HFFc6 (cell line): ENCODE measurements around the gene SULT2A1. TPM values are rescaled to one million over a fixed set of nuclear protein-coding genes. Genes with fewer than 3 reads are reported as not detected.
"Not testable (repeated sequence)": the region's sequence is repeated elsewhere in the genome, so short reads cannot be mapped to it uniquely, and the experiment has no call there.

Source experiments
- DNase-seq: peaks from one replicate; pipeline ENCODE4 v3.0.0-alpha.2; 2018
- H3K27ac Mint-ChIP-seq: 2 replicates; pipeline ENCODE4 v1.8.0; 2020; ENCODE audit warnings: mild to moderate bottlenecking, mixed read lengths
- H3K27me3 Mint-ChIP-seq: 2 replicates; pipeline ENCODE4 v1.8.0; 2021; ENCODE audit warnings: mild to moderate bottlenecking, moderate library complexity, mixed read lengths; ENCODE audit not compliant: insufficient read depth
- H3K36me3 Mint-ChIP-seq: 2 replicates; pipeline ENCODE4 v1.8.0; 2021; ENCODE audit warnings: low read depth, mixed read lengths
- H3K4me1 Mint-ChIP-seq: 2 replicates; pipeline ENCODE4 v1.8.0; 2020; ENCODE audit warnings: low read depth, mixed read lengths
- H3K4me3 Mint-ChIP-seq: 2 replicates; pipeline ENCODE4 v1.8.0; 2020; ENCODE audit warnings: mild to moderate bottlenecking, moderate library complexity, mixed read lengths
- H3K9me3 Mint-ChIP-seq: 2 replicates; pipeline ENCODE4 v1.8.0; 2020; ENCODE audit warnings: mild to moderate bottlenecking, mixed read lengths
- CTCF ChIP-seq: fragments of 200-600 bp; sonication (generic); IDR thresholded peaks from 2 replicates; pipeline ENCODE4 v1.5.0; 2021; ENCODE audit warnings: antibody characterized with exemption, mild to moderate bottlenecking
- total RNA-seq, 6 experiments: library from RNA; stranded (reverse); fragmentation: NEBNext Ultra II Directional; extraction: Animal tissue kit (Norgen Biotek cat#: 25700); gene quantifications; 2 replicates in 1 of 6; 3 replicates in 5 of 6; pipeline ENCODE4 v1.2.3, GENCODE V29; 2021

Gene SULT2A1
- total RNA-seq, 6 experiments from 2014 or later, result not detected

GRCh38 chr19:47881757-47882156 is 4.4 kb downstream of the SULT2A1 start:
- H3K27ac Mint-ChIP-seq, result no peak overlapping the region
- peaks cover 21% of the 10 kb centered on the region for H3K27me3 Mint-ChIP-seq
- DNase-seq, result no peak
- peaks cover 4% of the 10 kb centered on the region; the same call in 1 of the 2 replicates for H3K36me3 Mint-ChIP-seq
- H3K4me1 Mint-ChIP-seq, result no peaks in the 10 kb centered on the region
- no peak overlapping the region for H3K4me3 Mint-ChIP-seq
- TF ChIP-seq CTCF, result no peak
- peaks cover 3% of the 10 kb centered on the region; the same call in 1 of the 2 replicates for H3K9me3 Mint-ChIP-seq

- Mint-ChIP-seq H3K27me3 (peaks cover 28% of the 10 kb centered on the region), H3K9me3 (peaks cover 11% of the 10 kb centered on the region)
- not testable (repeated sequence) for H3K4me1 Mint-ChIP-seq, H3K27ac Mint-ChIP-seq, DNase-seq, H3K36me3 Mint-ChIP-seq, H3K4me3 Mint-ChIP-seq
These were observed 6.7 kb downstream of the SULT2A1 start for GRCh38 chr19:47879385-47879784.

GRCh38 chr19:47878906-47879305 is 7.2 kb downstream of the SULT2A1 start:
- no peak for DNase-seq
- Mint-ChIP-seq H3K27me3 (peaks cover 33% of the 10 kb centered on the region), H3K36me3 (peaks cover 4% of the 10 kb centered on the region; the same call in 1 of the 2 replicates), H3K4me1 (no peaks in the 10 kb centered on the region), H3K4me3 (no peak overlapping the region), H3K27ac (no peak overlapping the region), H3K9me3 (peaks cover 11% of the 10 kb centered on the region)
- no peak for TF ChIP-seq CTCF

GRCh38 chr19:47865166-47865565 is 20.9 kb downstream of the SULT2A1 start:
- Mint-ChIP-seq H3K27ac (no peak overlapping the region), H3K4me3 (no peak overlapping the region), H3K27me3 (peaks cover 13% of the 10 kb centered on the region), H3K9me3 (no peaks in the 10 kb centered on the region; the same call in 1 of the 2 replicates), H3K4me1 (peaks cover 6% of the 10 kb centered on the region), H3K36me3 (no peaks in the 10 kb centered on the region)
- no peak for DNase-seq
- TF ChIP-seq CTCF, result no peak

GRCh38 chr19:47863514-47863936 is 22.6 kb downstream of the SULT2A1 start:
- peak; percentile 96 for TF ChIP-seq CTCF
- H3K36me3 Mint-ChIP-seq, result no peaks in the 10 kb centered on the region
- peak; percentile 59 for DNase-seq
- H3K9me3 Mint-ChIP-seq, result no peaks in the 10 kb centered on the region; the same call in 1 of the 2 replicates
- H3K27ac Mint-ChIP-seq, result no peak overlapping the region
- no peak overlapping the region for H3K4me3 Mint-ChIP-seq
- peaks cover 7% of the 10 kb centered on the region for H3K4me1 Mint-ChIP-seq
- peaks cover 9% of the 10 kb centered on the region for H3K27me3 Mint-ChIP-seq

- no peaks in the 10 kb centered on the region; the same call in 1 of the 2 replicates for H3K9me3 Mint-ChIP-seq
- TF ChIP-seq CTCF, result no peak
- no peaks in the 10 kb centered on the region for H3K36me3 Mint-ChIP-seq
- H3K4me3 Mint-ChIP-seq, result no peak overlapping the region
- H3K27ac Mint-ChIP-seq, result no peak overlapping the region
- no peak for DNase-seq
- peaks cover 12% of the 10 kb centered on the region for H3K27me3 Mint-ChIP-seq
- peaks cover 14% of the 10 kb centered on the region for H3K4me1 Mint-ChIP-seq
These were observed 24.5 kb downstream of the SULT2A1 start for GRCh38 chr19:47861630-47862029.
